Measurements from ENCODE around the gene PRLR.

DNA sequence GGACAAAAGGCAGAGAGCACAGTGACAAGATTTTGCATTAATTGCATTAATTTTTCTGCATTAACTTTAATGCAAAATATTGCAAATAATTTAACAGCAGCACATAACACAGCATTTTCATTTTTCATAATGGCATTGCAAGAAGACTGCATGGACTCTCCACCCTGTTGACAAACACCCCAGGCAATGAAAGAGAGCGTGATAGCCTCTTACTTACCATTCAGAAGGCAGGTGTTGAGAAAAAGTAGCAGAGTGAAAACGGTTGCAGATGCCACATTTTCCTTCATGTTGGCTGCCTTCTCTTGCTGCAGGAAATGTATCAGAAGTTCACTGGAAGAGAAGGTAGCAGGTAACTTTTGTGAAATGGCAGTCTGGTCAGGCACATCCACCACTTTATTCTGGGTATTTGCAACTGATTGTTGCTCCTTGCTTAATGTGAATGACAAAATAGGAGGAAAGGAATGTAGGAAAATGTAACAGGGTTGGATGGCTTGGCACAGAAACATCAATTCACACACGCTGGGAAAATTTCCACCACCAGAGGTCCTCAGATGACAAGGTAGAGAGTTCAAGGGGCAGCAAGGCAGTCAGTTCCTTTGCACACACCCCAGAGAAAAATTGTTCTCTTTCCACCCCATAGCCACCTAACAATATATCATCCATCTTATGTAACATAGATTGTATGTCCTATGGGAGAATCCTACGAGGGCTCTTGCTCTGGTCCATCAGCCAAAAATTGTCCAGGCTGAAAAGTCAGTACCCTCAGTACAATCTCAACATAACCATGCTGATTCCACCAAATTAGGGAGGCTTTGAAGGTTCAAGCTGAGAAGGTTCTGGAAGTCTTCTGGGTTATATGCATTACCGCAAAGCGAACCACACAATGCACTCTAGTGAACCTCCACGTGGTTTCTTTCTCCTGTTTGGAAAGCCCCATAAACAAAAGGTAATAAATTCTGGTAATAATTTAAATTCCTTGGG, 140.7 kb downstream of the PRLR start:
- TF ChIP-seq EZH2phosphoT487 (IDR thresholded peaks at IDR 0.05; ENCODE audit: unreplicated experiment): no peak
- TF ChIP-seq CTCF (conservative IDR thresholded peaks at IDR 0.05; ENCODE audit: low read depth in 2 of 2): peak; percentile 88 to 94
- TF ChIP-seq EZH2 (IDR thresholded peaks at IDR 0.05; ENCODE audit: low read depth, unreplicated experiment): no peak
- no peak for TF ChIP-seq CREB1 (CRISPR knock-in tag; IDR thresholded peaks at IDR 0.05; ENCODE audit: low read depth)
- no peak for TF ChIP-seq POLR2AphosphoS5 (IDR thresholded peaks at IDR 0.05; ENCODE audit: low read depth)
- TF ChIP-seq STAT1 (IDR thresholded peaks at IDR 0.05; ENCODE audit: unreplicated experiment): no peak
- no peak for TF ChIP-seq REST (IDR thresholded peaks at IDR 0.05; ENCODE audit: unreplicated experiment)
